ENCODE measurements around the gene CETN1.

CETN1 gene

DNA sequence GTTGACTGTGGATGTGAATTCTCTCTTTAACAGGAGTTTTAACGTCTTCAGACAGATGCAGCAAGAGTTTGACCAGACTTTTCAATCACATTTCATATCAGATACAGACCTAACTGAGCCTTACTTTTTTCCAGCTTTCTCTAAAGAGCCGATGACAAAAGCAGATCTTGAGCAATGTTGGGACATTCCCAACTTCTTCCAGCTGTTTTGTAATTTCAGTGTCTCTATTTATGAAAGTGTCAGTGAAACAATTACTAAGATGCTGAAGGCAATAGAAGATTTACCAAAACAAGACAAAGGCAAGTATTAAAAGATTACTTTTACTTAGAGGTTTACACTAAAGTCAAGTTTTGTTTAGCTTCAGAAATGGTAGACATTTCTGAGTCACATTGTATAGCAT, 47.1 kb downstream of the CETN1 start:
- DNase-seq, result no peak

DNA sequence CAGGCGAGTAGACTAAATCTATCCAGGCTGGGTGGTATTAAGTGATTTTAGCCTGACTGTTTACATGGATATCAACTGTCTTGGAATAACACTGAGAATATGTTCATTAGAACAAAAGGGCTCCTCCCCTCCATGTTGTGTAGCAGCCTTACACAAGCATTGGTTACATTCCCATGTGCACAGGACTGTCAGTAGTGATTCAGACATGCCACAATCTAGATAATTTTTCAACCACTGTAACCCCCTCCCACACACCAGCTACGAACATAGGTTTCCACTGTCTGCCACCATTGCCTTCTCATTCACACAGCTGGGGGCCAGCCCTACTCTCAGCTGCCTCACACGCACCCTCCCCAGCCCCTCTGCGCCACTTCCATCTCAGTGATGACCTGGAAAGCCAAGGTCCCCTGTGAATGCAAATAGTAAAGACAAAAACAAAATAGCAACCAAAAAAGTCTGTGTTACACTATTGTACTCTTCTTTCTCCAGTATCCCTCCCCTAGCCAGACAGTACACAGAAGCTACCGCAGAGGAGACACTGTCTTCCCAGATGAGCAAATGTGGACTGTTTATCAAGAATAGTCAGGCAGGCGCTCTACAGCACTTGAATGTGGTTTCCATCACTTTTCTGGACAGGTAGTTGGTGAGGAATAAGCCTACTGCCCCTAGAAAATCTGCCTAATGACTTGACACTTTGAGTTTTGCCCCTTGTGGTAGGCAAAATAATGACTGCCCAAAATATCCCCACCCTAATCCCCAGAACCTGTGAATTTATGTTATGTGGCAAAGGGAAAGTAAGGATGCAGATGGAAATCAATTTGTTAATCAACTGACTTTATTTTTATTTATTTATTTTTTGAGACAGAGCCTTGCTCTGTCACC, 49.3 kb downstream of the CETN1 start:
- no peak for DNase-seq

DNA sequence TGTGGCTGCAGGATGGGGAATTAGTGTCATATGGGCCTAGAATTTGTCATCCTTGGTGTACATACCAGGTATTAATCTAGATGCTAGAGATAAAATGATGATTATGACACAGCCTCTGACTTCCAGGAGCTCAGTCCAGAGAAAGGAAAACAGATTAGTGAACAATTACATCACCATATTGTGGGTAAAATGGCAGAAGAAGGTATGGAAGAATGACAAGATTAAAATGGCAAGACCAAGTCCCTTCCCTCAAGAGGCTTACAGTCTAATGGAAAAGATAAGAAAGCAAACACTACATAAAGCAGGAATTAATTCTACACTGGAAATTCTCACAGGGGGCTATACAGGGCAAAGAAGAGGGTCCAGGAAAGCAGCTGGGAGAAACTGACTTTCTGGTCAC, 51.4 kb downstream of the CETN1 start:
- no peak for DNase-seq
